ENCODE results near the gene ZNF219.

The ZNF219 gene

GRCh38 chr14:21101802-21102413 is 3.5 kb upstream of the ZNF219 start:
- peak; percentile 10 to 49 for DNase-seq

- no peak for DNase-seq
These were observed 2.5 kb upstream of the ZNF219 start, which contains the start of gene TMEM253 for GRCh38 chr14:21100931-21101330. Gene TMEM253, plus strand, starts transcription at chr14:21101066. Its CDS starts 278 bp downstream, at chr14:21101344.

DNA sequence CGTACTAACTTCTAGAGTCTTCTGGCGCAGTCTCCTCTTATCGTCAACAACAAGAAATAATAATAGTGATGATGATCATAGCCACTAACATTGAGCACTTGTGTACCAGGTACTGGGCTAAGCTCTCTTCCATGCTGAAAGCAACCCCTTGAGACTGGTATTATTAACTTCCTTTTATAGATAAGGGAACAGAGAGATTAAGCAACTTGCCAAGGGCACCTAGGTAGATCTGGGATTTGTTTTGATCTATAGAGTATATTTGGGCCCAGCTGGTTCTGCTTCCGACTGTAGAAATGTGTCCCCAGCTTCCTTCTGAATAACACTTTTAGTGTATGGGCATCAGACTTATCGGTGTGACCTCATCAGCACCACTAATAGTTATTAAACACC is 1.1 kb upstream of the ZNF219 start:
- no peak for DNase-seq

DNA sequence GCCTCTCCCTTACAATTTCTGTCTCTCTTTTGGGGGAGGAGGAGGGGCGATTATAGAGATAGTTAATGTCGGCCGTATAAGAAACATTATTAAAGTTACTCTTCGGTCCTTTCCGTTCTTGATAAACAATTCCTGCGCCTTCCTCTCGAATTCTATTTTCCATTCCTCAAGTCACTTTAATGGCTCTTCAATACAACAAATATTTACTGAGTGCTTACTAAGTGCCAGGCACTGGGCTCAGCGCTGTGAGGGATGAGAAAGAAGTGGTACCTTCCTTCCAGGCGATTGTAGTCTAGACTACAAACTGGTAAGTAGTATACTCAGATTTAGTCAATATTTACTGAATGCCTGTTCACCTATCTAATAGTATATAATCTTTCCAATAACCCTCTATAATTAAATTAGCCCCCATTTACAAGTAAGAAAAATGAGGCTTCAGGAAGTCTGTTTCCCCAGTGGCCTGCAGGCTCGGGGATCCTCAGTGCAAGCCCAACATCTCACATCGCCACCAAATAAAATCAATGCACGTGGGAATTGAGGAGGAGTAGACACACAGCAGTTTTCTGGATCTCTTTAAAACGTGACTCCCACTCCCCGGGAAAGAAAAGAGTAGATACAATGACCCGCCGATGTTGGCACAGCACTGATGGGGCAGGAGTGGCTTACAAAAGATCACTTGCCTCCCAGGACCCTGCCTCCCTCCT is 589 bp upstream of the ZNF219 start:
- DNase-seq: no peak

DNA sequence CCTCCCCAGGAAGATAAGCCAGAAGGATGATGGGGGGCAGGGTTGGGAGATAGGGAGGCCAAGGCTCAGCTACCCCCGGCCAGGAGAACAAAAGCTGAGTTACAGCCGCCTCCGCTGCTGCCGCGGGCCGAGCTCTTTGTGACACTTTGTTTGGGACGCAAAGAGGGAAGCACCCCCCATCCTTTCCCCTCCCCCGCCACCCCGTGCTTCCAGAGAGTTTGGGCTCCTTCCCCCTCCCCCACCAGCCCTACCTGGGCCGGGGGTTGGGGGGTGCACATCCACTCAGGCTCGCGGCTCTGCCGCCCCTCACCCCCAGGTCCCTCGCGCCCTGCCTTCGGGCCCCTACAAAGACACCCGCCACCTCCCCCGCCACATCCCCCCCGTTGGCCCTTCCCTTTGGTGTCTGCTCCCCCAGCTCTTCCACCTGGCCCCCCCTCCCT is 799 bp downstream of the ZNF219 start:
- peak; percentile 12 to 52 for DNase-seq

DNA sequence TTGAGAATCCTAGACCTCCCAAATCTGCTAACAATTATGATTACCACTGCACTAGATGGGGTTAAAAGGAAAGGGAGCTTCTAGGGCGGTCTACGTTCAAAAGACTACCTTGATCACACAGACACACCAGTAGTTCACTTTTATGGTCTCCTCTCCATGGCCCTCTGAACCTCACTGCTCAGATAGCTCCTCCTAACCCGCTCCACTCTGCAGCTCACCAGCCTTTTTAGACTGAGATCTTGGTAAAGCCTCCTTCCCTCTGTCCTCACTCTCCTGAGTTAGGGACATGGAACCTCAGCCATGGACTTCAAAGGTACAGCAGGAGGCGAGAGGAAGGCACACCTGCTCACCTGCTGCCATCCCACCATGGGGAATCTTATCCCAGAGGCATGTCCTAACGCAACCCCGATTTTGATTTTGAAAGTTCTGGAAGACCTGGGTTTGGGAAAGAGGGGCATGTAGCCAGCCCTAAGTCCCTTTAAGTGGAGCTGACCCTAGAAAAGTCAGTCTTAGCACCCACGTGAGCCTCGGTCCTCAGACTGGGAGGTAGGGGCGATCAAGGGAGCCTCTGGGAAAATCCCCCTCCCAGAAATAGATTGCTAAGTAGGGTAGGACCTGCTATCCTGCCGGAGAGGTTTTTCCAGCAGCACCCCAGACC is 1.3 kb downstream of the ZNF219 start:
- DNase-seq: no peak

DNA sequence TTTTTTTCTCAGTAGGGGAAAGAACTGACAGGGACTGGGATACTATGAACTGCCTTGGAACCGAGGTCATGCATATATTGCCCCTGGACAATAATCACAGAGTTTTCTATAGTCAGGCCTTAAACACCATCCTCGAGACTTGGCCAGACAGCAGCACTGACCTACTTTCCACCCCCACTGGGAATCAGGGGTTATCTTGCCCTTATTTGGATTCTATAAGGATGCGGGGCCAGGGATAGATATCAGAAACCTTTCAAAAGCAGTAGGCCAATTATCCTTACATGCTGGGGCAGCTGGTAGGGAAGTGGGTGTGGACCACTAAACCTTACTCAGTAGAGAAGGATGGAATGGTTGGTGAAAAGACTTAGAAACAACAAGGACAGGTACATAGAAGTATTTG is 2.0 kb downstream of the ZNF219 start:
- no peak for DNase-seq

- no peak for DNase-seq
These were observed 2.8 kb downstream of the ZNF219 start for GRCh38 chr14:21095430-21096205.

DNA sequence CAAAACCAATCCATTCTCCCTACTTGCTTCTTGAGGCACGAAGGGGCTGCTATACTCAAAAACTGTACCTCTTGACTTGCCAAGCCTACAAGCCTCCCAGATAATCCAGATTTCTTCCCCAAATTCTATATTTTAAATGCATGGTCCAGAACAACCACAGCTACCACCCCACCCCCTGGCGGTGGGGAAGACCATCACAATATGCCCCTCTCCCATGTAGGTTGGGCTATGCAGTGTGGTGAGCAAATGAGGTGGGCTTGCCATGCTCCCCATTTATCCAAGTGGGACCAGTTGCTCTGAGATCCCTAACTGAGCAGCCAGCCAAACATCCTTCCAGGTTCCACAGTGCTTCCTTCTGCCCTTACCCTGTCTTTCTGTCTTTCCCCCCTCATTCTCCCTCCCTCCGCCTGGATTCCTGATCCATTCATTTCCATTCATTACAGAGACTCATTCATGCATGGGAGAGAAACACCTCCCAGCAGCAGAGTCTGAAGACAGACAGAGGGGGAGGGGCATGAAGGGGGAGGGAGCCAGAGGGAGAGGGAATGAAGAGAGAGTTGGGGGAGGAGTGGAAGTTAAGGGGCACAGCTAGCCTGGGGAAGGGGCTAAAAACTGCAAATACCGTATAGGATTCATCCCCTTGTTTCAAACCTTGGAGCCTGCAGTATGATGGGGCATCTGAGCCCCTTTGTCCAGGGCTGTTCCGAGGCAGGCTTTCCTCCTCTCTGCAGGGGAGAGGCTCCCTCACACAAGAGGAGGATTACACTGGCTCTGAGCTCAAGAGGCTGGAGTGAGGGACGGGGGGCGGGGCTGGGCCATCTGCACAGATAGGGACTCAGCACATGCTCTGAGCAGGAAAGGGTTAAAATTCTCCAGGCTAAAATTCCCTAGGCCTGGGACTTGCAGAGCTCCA is 4.4 kb downstream of the ZNF219 start:
- no peak for DNase-seq

- DNase-seq: no peak
These were observed 5.4 kb downstream of the ZNF219 start for GRCh38 chr14:21093018-21093417.

DNA sequence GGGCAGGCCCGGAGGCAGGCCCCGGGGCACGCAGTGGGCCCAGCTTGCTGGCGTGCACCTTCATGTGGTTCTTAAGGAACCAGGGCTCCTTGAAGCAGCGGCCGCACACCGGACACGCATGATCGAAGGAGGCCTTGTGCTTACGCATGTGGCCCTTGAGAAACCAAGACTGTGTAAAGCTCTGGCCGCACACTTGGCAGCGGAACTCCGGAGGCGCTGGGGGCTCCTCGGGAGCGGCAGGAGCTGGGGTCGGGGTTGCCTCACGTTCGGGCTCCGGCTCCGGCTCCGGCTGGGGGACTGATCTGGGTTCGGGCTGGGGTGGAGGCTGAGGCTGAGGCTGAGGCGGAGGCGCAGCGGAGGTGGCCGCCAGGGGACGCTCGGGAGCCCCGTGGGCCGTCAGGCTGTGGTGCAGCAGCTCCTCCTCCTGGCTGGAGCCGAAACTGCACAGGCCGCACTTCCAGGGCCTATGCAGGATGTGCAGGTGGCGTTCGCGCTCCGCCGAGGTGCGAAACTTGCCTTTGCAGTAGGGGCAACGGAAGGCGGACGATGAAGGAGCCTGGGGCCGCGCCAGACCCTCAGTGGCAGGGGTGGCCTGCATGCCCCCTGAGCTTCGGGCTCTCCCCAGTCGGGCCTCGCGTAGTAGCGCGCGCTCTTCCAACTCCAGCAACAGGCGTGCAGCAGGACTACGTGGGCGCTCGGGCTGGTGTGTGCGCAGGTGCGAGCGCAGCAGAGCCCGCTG is 6.0 kb downstream of the ZNF219 start:
- peak; percentile 74 to 81 for DNase-seq

DNA sequence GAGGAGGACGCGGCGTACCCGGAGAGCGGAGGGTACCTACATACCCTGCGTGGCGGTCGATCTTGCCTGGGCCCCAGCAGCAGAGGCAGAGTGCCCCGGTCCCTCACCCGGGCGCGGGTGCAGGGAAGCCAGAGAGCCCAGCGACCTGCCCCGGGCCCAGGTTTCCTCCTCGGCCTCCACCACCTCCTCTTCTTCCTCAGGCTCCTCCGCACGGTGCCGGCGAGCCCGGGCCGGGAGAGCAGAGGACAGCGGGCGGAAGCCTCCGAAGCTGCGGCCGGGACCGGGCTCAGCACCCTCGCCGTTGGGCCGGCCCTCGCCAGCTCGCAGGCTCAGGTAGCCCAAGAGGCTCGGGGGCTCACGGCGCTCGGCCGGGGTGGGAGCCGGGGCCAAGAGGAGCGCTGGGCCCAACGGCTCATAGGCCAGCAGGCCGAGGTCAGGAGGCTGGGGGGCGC is 6.6 kb downstream of the ZNF219 start:
- no peak for DNase-seq

DNA sequence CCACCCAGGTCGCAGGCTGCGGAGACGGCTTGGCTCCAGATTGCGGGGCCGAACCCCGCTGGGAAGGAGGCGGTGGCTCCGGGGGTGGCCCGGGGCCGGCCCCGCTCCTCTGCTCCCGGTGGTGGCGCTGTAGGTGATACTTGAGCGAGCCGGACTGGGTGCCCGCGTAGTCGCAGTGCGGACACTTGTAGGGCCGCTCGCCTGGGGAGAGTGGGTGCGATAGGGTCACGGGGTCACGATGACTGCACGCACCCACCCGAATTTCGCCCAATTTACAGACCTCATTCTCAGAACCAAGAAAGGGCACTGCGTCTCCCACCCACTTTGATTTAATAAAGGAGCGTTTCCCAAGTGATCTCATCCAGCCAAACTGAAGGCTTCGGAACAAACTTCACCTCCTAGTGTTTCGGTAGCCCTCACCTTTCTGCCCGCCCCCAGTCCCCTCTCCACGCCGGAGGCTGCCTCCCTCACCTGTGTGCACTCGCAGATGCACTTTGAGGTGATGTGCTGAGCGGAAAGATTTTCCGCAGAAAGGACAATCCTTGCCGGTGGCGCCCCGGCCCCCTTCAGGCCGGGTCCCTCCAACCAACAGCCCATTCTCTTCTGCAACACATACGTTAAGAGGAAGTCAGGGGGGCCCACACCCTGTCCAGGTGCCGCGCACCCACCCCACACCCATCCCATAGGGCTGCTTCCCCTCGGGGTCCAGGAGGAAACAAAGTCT is 7.4 kb downstream of the ZNF219 start:
- DNase-seq: no peak

GRCh38 chr14:21090194-21090939 is 8.1 kb downstream of the ZNF219 start:
- DNase-seq: peak in 1 of 2 donors; percentile 14

DNA sequence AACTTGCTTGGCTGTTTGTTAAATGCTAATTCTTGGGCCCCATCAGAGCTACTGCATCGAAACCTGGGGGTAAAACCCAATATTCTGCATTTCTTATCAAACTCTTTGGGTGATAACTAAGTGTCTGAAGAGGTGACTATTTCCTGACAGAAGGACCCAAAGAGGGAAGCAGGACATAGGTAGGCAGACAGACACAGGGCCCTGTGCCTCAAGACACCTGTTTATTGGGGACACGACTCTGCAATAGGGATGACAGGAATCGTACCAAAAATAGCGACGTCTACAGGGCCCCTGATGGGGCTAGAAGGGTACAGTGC is 8.6 kb downstream of the ZNF219 start:
- DNase-seq: no peak

DNA sequence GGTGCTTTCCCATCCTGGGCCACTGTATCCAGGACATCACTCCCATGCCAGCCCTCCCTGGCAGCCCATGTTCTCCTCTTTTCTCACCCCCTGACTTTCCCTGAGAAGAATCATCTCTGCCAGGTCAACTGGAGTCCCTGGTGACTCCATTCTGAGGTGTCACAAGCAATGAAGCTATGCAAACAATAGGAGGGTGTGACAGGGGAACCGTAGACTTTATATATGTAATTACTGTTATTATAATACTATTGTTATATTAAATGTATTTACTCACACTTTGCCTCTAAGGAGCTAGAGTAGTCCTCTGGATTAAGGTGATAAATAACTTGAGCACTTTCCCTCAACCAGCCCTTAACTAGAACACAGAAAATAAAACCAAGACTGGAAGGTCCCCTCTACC is 9.2 kb downstream of the ZNF219 start:
- DNase-seq: no peak

DNA sequence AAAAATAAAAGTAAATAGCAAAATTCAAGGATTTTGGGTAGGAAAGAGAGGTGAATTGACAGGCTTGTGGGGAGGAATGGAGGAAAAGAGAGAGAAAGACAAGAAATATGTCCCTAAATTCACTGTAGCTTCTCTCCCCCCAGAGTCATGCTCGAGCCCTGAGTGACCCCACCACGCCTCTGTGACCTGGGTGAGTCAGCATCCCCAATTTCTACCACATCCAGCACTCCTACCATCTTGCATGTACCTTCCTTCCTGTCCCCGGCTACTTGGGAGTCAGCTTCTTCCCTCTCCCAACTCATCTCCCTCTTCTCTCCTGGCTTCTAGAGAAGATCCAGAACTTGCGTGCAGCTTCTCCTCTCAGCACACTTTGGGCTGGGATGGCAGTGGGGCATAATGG is 9.8 kb downstream of the ZNF219 start:
- no peak for DNase-seq

DNA sequence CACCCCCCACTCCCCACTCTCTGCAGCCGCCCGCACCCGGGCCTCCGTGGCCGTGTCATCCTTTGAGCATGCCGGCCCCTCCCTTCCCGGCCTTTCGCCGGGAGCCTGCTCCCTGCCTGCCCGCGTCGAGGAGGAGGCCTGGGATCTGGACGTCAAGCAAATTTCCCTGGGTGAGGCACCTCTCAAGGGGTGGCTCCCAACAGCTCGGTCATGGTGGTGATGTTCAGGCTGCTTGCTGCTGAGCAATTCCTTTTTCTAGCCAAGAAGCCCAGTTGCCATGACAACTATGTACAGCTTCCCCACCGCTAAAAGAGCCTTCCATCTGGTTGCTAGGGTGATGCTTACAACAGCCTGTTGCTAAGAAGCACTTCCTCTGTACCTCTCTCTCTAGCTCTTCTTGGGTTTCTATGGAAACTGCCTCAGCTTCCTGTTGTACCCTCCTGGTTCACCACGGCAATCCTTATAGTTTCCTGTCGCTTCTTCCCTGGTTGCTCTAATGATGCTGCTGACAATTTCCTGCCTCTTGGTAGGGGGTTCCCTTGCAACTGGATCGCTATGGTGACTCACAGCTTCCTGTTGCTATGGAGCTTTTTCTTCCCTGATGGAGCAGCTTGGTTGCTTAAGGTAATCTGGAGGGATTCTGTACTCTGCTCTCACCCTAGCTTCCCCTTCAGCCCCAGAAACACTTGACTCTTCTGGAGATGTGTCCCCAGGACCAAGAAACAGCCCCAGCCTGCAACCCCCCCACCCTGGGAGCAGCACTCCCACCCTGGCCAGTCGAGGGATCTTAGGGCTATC is 11.0 kb downstream of the ZNF219 start:
- DNase-seq: peak; percentile 87 to 88

- no peak for DNase-seq
These were observed 11.6 kb downstream of the ZNF219 start for GRCh38 chr14:21086908-21087293.

Data from inflammatory macrophage (primary cell).